HCT116 (cell line): Measurements from ENCODE around the gene CNTNAP5. TPM values are rescaled to one million over a fixed set of nuclear protein-coding genes. Genes with fewer than 3 reads are reported as not detected.

Source experiments
- ATAC-seq: fragments of 200-7000 bp; cut with Tn5 transposase; 2 replicates; pipeline ENCODE4 v1.9.1; 2020; ENCODE audit warnings: mild to moderate bottlenecking, moderate library complexity
- BruUV-seq: library from RNA; stranded (reverse); fragments of 400-500 nt; replicated peaks from 2 replicates; lab custom pipeline; 2021; lab: Mats Ljungman, UMichigan
- CTCF ChIA-PET: fragments of 300-600 bp; sonication (Branson Sonifier 250); formaldehyde crosslinking; loops from one replicate; lab custom pipeline; 2021; ENCODE audit warnings: antibody characterized with exemption; lab: Charles Lee
- POLR2A ChIA-PET: fragments of 300-600, 350-600 bp; sonication (Branson Sonifier 250); formaldehyde crosslinking; loops from one replicate; lab custom pipeline; 2021; ENCODE audit warnings: antibody characterized with exemption; lab: Charles Lee
- RAD21 ChIA-PET, 2 experiments: fragments of 300-600 bp; sonication (Branson Sonifier 250); formaldehyde crosslinking; loops; one replicate each; lab custom pipeline; 2023; ENCODE audit warnings: low total read pairs in 2 of 2; ENCODE audit not compliant: uncharacterized antibody in 2 of 2, unreplicated experiment in 2 of 2, low non-redundant PET in 1 of 2; lab: Charles Lee
- DNase-seq: peaks from one replicate; pipeline ENCODE4 v3.0.0-alpha.2; 2010; ENCODE audit warnings: low read depth, low spot score
- H2AFZ ChIP-seq: fragments of 200-600 bp; shearing (Covaris generic), sonication (generic); 2 replicates; pipeline ENCODE4 v1.6.1; 2017; ENCODE audit warnings: low read depth, mixed run types, mixed read lengths, antibody characterized with exemption, low read length; ENCODE audit not compliant: poor library complexity, severe bottlenecking
- H3K27ac ChIP-seq: 2 replicates; pipeline ENCODE4 v1.5.1; 2012; ENCODE audit warnings: low read depth, low read length
- H3K27me3 ChIP-seq: fragments of 200-600 bp; sonication (generic); 2 replicates; pipeline ENCODE4 v1.6.1; 2016; ENCODE audit warnings: mixed run types, low read length, mixed read lengths; ENCODE audit not compliant: insufficient read depth
- H3K36me3 ChIP-seq, 2 experiments: fragments of 200-500 bp in 1 of 2; fragments of 200-600 bp in 1 of 2; sonication (Bioruptor generic) in 1 of 2; sonication (generic) in 1 of 2; 2 replicates each; pipeline versions ENCODE4 v1.5.1 to v1.6.1; 2014 to 2016; ENCODE audit warnings: low read length in 2 of 2, inconsistent platforms in 1 of 2, mixed read lengths in 1 of 2, mixed run types in 1 of 2; ENCODE audit not compliant: insufficient read depth in 2 of 2, control insufficient read depth in 1 of 2
- H3K4me1 ChIP-seq, 2 experiments: fragments of 200-600 bp in 1 of 2; sonication (generic) in 1 of 2; 2 replicates each; pipeline versions ENCODE4 v1.5.1 to v1.6.1; 2012 to 2017; ENCODE audit warnings: low read length in 2 of 2, inconsistent platforms in 1 of 2, mild to moderate bottlenecking in 1 of 2, mixed read lengths in 1 of 2, mixed run types in 1 of 2, moderate library complexity in 1 of 2; ENCODE audit not compliant: insufficient read depth in 2 of 2, control insufficient read depth in 1 of 2
- H3K4me2 ChIP-seq: fragments of 200-600 bp; sonication (generic); 2 replicates; pipeline ENCODE4 v1.6.1; 2017; ENCODE audit warnings: mixed run types, low read length, mixed read lengths
- H3K4me3 ChIP-seq, 2 experiments: fragments of 200-600 bp in 1 of 2; sonication (generic) in 1 of 2; replicated peaks in 1 of 2; 2 replicates each; pipeline ENCODE4 v1.5.1; 2011 to 2016; ENCODE audit warnings: low read length in 2 of 2, control low read depth in 1 of 2, low read depth in 1 of 2, mild to moderate bottlenecking in 1 of 2, mixed read lengths in 1 of 2, mixed run types in 1 of 2
- H3K79me2 ChIP-seq: fragments of 200-600 bp; sonication (generic); 2 replicates; pipeline ENCODE4 v1.6.1; 2017; ENCODE audit warnings: mild to moderate bottlenecking, mixed run types, low read length, moderate library complexity, mixed read lengths; ENCODE audit not compliant: insufficient read depth
- H3K9ac ChIP-seq: fragments of 200-600 bp; sonication (generic); 2 replicates; pipeline ENCODE4 v1.6.1; 2016; ENCODE audit warnings: low read length, mixed read lengths
- H3K9me2 ChIP-seq: fragments of 200-600 bp; sonication (generic), shearing (Covaris generic); 2 replicates; pipeline ENCODE4 v1.6.1; 2017; ENCODE audit warnings: mixed run types, mild to moderate bottlenecking, moderate library complexity; ENCODE audit not compliant: insufficient read depth
- H3K9me3 ChIP-seq, 2 experiments: fragments of 200-500 bp in 1 of 2; fragments of 200-600 bp in 1 of 2; sonication (Bioruptor generic) in 1 of 2; sonication (generic) in 1 of 2; 2 replicates each; pipeline ENCODE4 v1.6.1; 2014 to 2017; ENCODE audit warnings: low read length in 2 of 2, mixed read lengths in 2 of 2, inconsistent platforms in 1 of 2, low read depth in 1 of 2, mild to moderate bottlenecking in 1 of 2, mixed run types in 1 of 2, moderate library complexity in 1 of 2; ENCODE audit not compliant: control insufficient read depth in 1 of 2, insufficient read depth in 1 of 2
- H4K20me1 ChIP-seq: fragments of 200-600 bp; sonication (generic), shearing (Covaris generic); 2 replicates; pipeline ENCODE4 v1.6.1; 2017; ENCODE audit warnings: mixed run types, mild to moderate bottlenecking, moderate library complexity; ENCODE audit not compliant: insufficient read depth
- ATF3 ChIP-seq: IDR thresholded peaks from 2 replicates; pipeline ENCODE4 v1.6.1; 2012
- CTCF ChIP-seq, 3 experiments: fragments of 200-600 bp in 1 of 3; sonication (generic) in 1 of 3; IDR thresholded peaks in 2 of 3; conservative IDR thresholded peaks in 1 of 3; 2 replicates each; pipeline ENCODE4 v1.5.1; 2012 to 2017; ENCODE audit warnings: low read depth in 2 of 3, low read length in 2 of 3, antibody characterized with exemption in 1 of 3, borderline replicate concordance in 1 of 3, control low read depth in 1 of 3, mild to moderate bottlenecking in 1 of 3, mixed read lengths in 1 of 3, mixed run types in 1 of 3, moderate library complexity in 1 of 3; ENCODE audit not compliant: insufficient read depth in 1 of 3
- EGR1 ChIP-seq: IDR thresholded peaks from 2 replicates; pipeline ENCODE4 v1.6.1; 2012; ENCODE audit warnings: low read depth
- ELF1 ChIP-seq: IDR thresholded peaks from 2 replicates; pipeline ENCODE4 v1.6.1; 2012; ENCODE audit warnings: low read depth, borderline replicate concordance
- FOSL1 ChIP-seq: IDR thresholded peaks from 2 replicates; pipeline ENCODE4 v1.6.1; 2012; ENCODE audit warnings: low read depth
- MAX ChIP-seq: IDR thresholded peaks from 2 replicates; pipeline ENCODE4 v1.6.1; 2012
- POLR2A ChIP-seq: IDR thresholded peaks from 2 replicates; pipeline ENCODE4 v1.7.0; 2011; ENCODE audit warnings: borderline replicate concordance; ENCODE audit not compliant: insufficient read depth, insufficient read length; ENCODE audit errors: extremely low read depth
- POLR2AphosphoS5 ChIP-seq: IDR thresholded peaks from 2 replicates; pipeline ENCODE4 v1.6.1; 2011; ENCODE audit warnings: mild to moderate bottlenecking, low read depth, low read length, moderate library complexity
- RAD21 ChIP-seq: IDR thresholded peaks from 2 replicates; pipeline ENCODE4 v1.6.1; 2012; ENCODE audit warnings: low read depth, mild to moderate bottlenecking
- REST ChIP-seq: IDR thresholded peaks from 2 replicates; pipeline ENCODE4 v1.6.1; 2012; ENCODE audit warnings: low read depth
- SIN3A ChIP-seq: IDR thresholded peaks from 2 replicates; pipeline ENCODE4 v1.6.1; 2012; ENCODE audit warnings: low read depth
- ZBTB33 ChIP-seq: IDR thresholded peaks from 2 replicates; pipeline ENCODE4 v1.6.1; 2011; ENCODE audit warnings: mild to moderate bottlenecking, low read length, moderate library complexity; ENCODE audit not compliant: insufficient replicate concordance; ENCODE audit errors: extremely low read depth
- intact Hi-C: fragments of 100-400 bp; cut with micrococcal nuclease; formaldehyde crosslinking; loops from 2 replicates; pipeline ENCODE4 v1.10.0; 2022
- total RNA-seq: library from RNA; stranded (reverse); gene quantifications from one replicate; pipeline ENCODE4 v1.2.1, GENCODE V29; 2021; ENCODE audit not compliant: unreplicated experiment

CNTNAP5 gene
- total RNA-seq, 1 experiment from 2014 or later: not detected

GRCh38 chr2:124919296-124919695, 894.2 kb downstream of the CNTNAP5 start:
- no TSS peak for BruUV-seq
- RAD21 ChIA-PET: no interaction called here
- TF ChIP-seq FOSL1 (no peak), POLR2AphosphoS5 (no peak), RAD21 (no peak), ATF3 (no peak), SIN3A (no peak), MAX (no peak), EGR1 (no peak), ELF1 (no peak), REST (no peak), POLR2A (no peak), ZBTB33 (no peak), CTCF (IDR thresholded peaks at IDR 0.05 in 2 of 3, conservative IDR thresholded peaks at IDR 0.05 in 1 of 3; ENCODE audit: borderline replicate concordance in 1 of 3, insufficient read depth in 1 of 3, low read depth in 2 of 3, low read length in 2 of 3) (no peak)

More at GRCh38 chr2:124919296-124919695, 894.2 kb downstream of the CNTNAP5 start:
- no peaks in the 10 kb centered on the region for H4K20me1 ChIP-seq
- intact Hi-C loops: no loop called here
- ChIA-PET POLR2A (no interaction called here), CTCF (no interaction called here)
- no peak overlapping the region for H3K4me3 ChIP-seq
- H3K9me2 ChIP-seq: no peaks in the 10 kb centered on the region
- H3K27me3 ChIP-seq: no peaks in the 10 kb centered on the region
- DNase-seq (no peak), ATAC-seq (no peak)
- H3K27ac ChIP-seq: no peak overlapping the region
- no peaks in the 10 kb centered on the region for H3K4me1 ChIP-seq
- no peak overlapping the region for H3K9ac ChIP-seq
- peaks cover 9 to 44% of the 10 kb centered on the region in 2 experiments; a peak in 2 of 4 replicates for H3K9me3 ChIP-seq
- no peaks in the 10 kb centered on the region for H3K36me3 ChIP-seq
- no peak overlapping the region for H3K4me2 ChIP-seq
- no peak overlapping the region for H2AFZ ChIP-seq
- H3K79me2 ChIP-seq: no peaks in the 10 kb centered on the region
